ENCODE results near the gene CDKN2B-AS1. TPM values are rescaled to one million over a fixed set of nuclear protein-coding genes. Genes with fewer than 3 reads are reported as not detected.
A peak's percentile ranks its signal among the peaks of the same experiment; 100 is the strongest.

Gene CDKN2B-AS1
- total and polyA plus RNA-seq, 12 donors, result 0.13 to 2.5 (median 0.74) TPM; not detected in 1

- Histone ChIP-seq H3K9me3 (replicated peaks in 1 of 3) (no peaks in the 10 kb centered on the region), H3K27me3 (no peaks in the 10 kb centered on the region), H3K4me3 (no peak overlapping the region), H3K27ac (peak overlapping the region in 2 of 5 donors; percentile 30 to 39), H3K4me1 (replicated peaks in 1 of 2) (peaks cover 5 to 11% of the 10 kb centered on the region in 2 donors), H3K36me3 (replicated peaks in 1 of 2) (no peaks in the 10 kb centered on the region)
- no peak for TF ChIP-seq POLR2A (IDR thresholded peaks at IDR 0.05)
- TF ChIP-seq CTCF (IDR thresholded peaks at IDR 0.05), result no peak
- intact Hi-C loops (cut with DNase I), result no loop called here
- DNase-seq, result peak in 6 of 7 donors; percentile 45 to 77 (median 58)
- 3 to 13% (median 8%) methylated on average over 2 of the region's 2 CpGs for WGBS, 4 donors
Observed at GRCh38 chr9:22084336-22085035, 89.9 kb downstream of the CDKN2B-AS1 start.

- Histone ChIP-seq H3K4me3 (no peak overlapping the region), H3K27ac (no peak overlapping the region), H3K27me3 (no peaks in the 10 kb centered on the region), H3K4me1 (replicated peaks in 1 of 2) (peaks cover 5 to 11% of the 10 kb centered on the region in 2 donors), H3K9me3 (replicated peaks in 1 of 3) (no peaks in the 10 kb centered on the region), H3K36me3 (replicated peaks in 1 of 2) (no peaks in the 10 kb centered on the region)
- intact Hi-C loops (cut with DNase I), result no loop called here
- no peak for DNase-seq
- 60 to 67% (median 65%) methylated on average over 5 of the region's 5 CpGs for WGBS, 4 donors
- TF ChIP-seq CTCF (IDR thresholded peaks at IDR 0.05) (no peak), POLR2A (IDR thresholded peaks at IDR 0.05) (no peak)
Observed at GRCh38 chr9:22088053-22088716, 93.6 kb downstream of the CDKN2B-AS1 start.

GRCh38 chr9:22088717-22089061 lies 94.1 kb downstream of the CDKN2B-AS1 start:
- intact Hi-C loops (cut with DNase I), result no loop called here
- TF ChIP-seq POLR2A (IDR thresholded peaks at IDR 0.05) (no peak), CTCF (IDR thresholded peaks at IDR 0.05) (no peak)
- no peaks in the 10 kb centered on the region for H3K9me3 ChIP-seq (replicated peaks in 1 of 3)
- no peak overlapping the region for H3K27ac ChIP-seq
- H3K4me1 ChIP-seq (replicated peaks in 1 of 2), result peaks cover 5 to 11% of the 10 kb centered on the region in 2 donors
- H3K4me3 ChIP-seq, result no peak overlapping the region
- H3K27me3 ChIP-seq, result no peaks in the 10 kb centered on the region
- DNase-seq, result no peak
- no peaks in the 10 kb centered on the region for H3K36me3 ChIP-seq (replicated peaks in 1 of 2)
- WGBS, 4 donors, result 87 to 97% (median 92%) methylated on average over 1 of the region's 1 CpG

- H3K9me3 ChIP-seq (replicated peaks in 1 of 3), result no peaks in the 10 kb centered on the region
- H3K4me3 ChIP-seq, result no peak overlapping the region
- 22 to 28% (median 23%) methylated on average over 1 of the region's 1 CpG for WGBS, 4 donors
- intact Hi-C loops (cut with DNase I), result no loop called here
- TF ChIP-seq CTCF (IDR thresholded peaks at IDR 0.05) (no peak), POLR2A (IDR thresholded peaks at IDR 0.05) (no peak)
- H3K36me3 ChIP-seq (replicated peaks in 1 of 2), result no peaks in the 10 kb centered on the region
- peak in 4 of 7 donors; percentile 23 to 54 (median 34) for DNase-seq
- H3K27ac ChIP-seq, result peak overlapping the region in 4 of 5 donors; percentile 34 to 58 (median 49)
- no peaks in the 10 kb centered on the region for H3K27me3 ChIP-seq
- peaks cover 19 to 26% of the 10 kb centered on the region in 2 donors for H3K4me1 ChIP-seq (replicated peaks in 1 of 2)
Observed at GRCh38 chr9:22097707-22098106, 103.1 kb downstream of the CDKN2B-AS1 start.
